ENCODE data around the gene PWWP2B. TPM values are rescaled to one million over a fixed set of nuclear protein-coding genes. Genes with fewer than 3 reads are reported as not detected.

PWWP2B gene
- total RNA-seq: 10 to 100 TPM in 1 of 6 experiments, 1 to 10 TPM in 5; 3.0 to 12.2 (median 5.1) TPM
- long read RNA-seq: 0 reads

- intact Hi-C loops (cut with DNase I): loop anchor here in 1 of 2 donors (10.0 kb wide), 1 partner anchor 62 kb away; the partner anchor contains the start of gene LRRC27
- TF ChIP-seq CTCF (IDR thresholded peaks at IDR 0.05) (no peak), POLR2A (IDR thresholded peaks at IDR 0.05) (peak; percentile 15)
- DNase-seq (peak in 2 of 3 donors; percentile 68 to 71), ATAC-seq (peak; percentile 3 to 28 (median 6))
- Histone ChIP-seq H3K4me3 (peak within 1 kb of the TSS; percentile 66 to 74 (median 67)), H3K9me3 (no peaks in the 10 kb centered on the region), H3K27me3 (no peaks in the 10 kb centered on the region), H3K4me1 (peaks cover 0 to 10% (median 3%) of the 10 kb centered on the region in 4 donors), H3K27ac (peak within 1 kb of the TSS; percentile 84 to 89 (median 87)), H3K36me3 (no peaks in the 10 kb centered on the region)
- WGBS (ENCODE audit: insufficient coverage, low coverage, low lambda C conversion rate, missing lambda C conversion rate): no CpG with 5 or more reads among the region's 86 CpGs
These were observed at the start of gene PWWP2B for GRCh38 chr10:132397036-132397541. TSS of gene PWWP2B (plus strand) at chr10:132397200. CDS start at chr10:132397227, 27 bp downstream.

- Histone ChIP-seq H3K9me3 (no peaks in the 10 kb centered on the region), H3K27ac (no peak overlapping the region), H3K4me3 (no peak overlapping the region), H3K36me3 (no peaks in the 10 kb centered on the region), H3K27me3 (no peaks in the 10 kb centered on the region), H3K4me1 (peaks cover 0 to 8% (median 4%) of the 10 kb centered on the region in 4 donors)
- intact Hi-C loops (cut with DNase I): no loop called here
- 92% methylated on average over 10 of the region's 23 CpGs for WGBS (ENCODE audit: insufficient coverage, low coverage, low lambda C conversion rate, missing lambda C conversion rate)
- ATAC-seq (peak in 2 of 4 donors; percentile 9 to 17), DNase-seq (peak in 1 of 3 donors; percentile 16)
- TF ChIP-seq CTCF (IDR thresholded peaks at IDR 0.05) (no peak), POLR2A (IDR thresholded peaks at IDR 0.05) (no peak)
These were observed 49.6 kb upstream of the PWWP2B start for GRCh38 chr10:132347211-132347930.

DNA sequence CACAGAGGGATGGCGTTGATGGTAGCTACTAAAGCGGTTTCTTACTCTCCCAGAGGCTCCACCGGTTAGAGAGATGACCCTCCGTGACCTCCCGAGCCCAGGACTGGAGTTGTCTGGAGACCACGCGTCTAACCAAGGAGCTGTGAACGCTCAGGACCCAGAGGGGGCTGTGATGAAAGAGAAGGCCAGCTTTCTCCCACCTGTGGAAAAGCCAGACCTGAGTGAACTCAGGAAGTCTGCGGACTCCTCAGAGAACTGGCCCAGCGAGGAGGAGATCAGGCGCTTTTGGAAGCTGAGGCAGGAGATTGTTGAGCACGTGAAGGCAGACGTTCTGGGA lies 49.1 kb upstream of the PWWP2B start:
- H3K9me3 ChIP-seq: no peaks in the 10 kb centered on the region
- intact Hi-C loops (cut with DNase I): no loop called here
- no peaks in the 10 kb centered on the region for H3K36me3 ChIP-seq
- peaks cover 0 to 8% (median 4%) of the 10 kb centered on the region in 4 donors for H3K4me1 ChIP-seq
- H3K27me3 ChIP-seq: no peaks in the 10 kb centered on the region
- WGBS (ENCODE audit: insufficient coverage, low coverage, low lambda C conversion rate, missing lambda C conversion rate): no CpG with 5 or more reads among the region's 13 CpGs
- H3K4me3 ChIP-seq: no peak overlapping the region
- H3K27ac ChIP-seq: no peak overlapping the region
- DNase-seq (peak in 1 of 3 donors; percentile 0), ATAC-seq (no peak)
- TF ChIP-seq CTCF (IDR thresholded peaks at IDR 0.05) (no peak), POLR2A (IDR thresholded peaks at IDR 0.05) (no peak)

DNA sequence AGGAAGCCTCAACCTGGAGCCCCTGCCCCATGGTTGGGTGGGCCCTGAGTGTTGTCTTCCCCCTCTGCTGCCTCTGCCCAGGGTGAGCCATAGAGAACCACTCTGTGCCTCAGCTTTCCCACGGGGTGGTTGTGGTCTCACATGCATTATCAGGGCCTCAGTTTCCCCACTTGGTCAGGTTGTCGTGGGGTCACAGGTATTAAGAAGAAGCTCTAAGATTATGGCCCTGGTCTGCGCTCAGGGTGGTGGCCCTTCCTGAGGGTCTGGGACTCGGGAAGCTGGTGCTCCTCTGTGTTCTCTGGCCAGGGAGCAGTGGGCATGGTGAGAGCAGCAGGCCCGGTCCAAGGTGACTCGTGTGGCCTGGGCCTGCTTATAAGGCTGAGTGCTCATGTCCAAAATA lies 47.2 kb upstream of the PWWP2B start:
- intact Hi-C loops (cut with DNase I): loop anchor here (5.0 kb wide), 1 partner anchor 127 kb away; no protein-coding TSS in a partner anchor
- DNase-seq: peak in 2 of 3 donors; percentile 11 to 22

More for the DNA sequence above, 47.2 kb upstream of the PWWP2B start:
- no peak for ATAC-seq
- Histone ChIP-seq H3K36me3 (no peaks in the 10 kb centered on the region), H3K9me3 (no peaks in the 10 kb centered on the region), H3K4me1 (peaks cover 0 to 8% (median 4%) of the 10 kb centered on the region in 4 donors), H3K27ac (no peak overlapping the region), H3K4me3 (no peak overlapping the region), H3K27me3 (no peaks in the 10 kb centered on the region)
- WGBS (ENCODE audit: insufficient coverage, low coverage, low lambda C conversion rate, missing lambda C conversion rate): 80% methylated on average over 2 of the region's 6 CpGs
- TF ChIP-seq POLR2A (IDR thresholded peaks at IDR 0.05) (no peak), CTCF (IDR thresholded peaks at IDR 0.05) (no peak)
